ENCODE data around the gene SOX13.

Gene SOX13

GRCh38 chr1:204125759-204126351 is 52.9 kb downstream of the SOX13 start:
- no peak for DNase-seq (ENCODE audit: low read depth in 1 of 2, low spot score in 1 of 2)
- TF ChIP-seq REST (IDR thresholded peaks at IDR 0.05; ENCODE audit: insufficient replicate concordance, low read depth) (no peak), SPI1 (IDR thresholded peaks at IDR 0.05; ENCODE audit: borderline replicate concordance, low read depth) (no peak), POLR2AphosphoS5 (IDR thresholded peaks at IDR 0.05; ENCODE audit: low read depth) (no peak), GABPA (IDR thresholded peaks at IDR 0.05; ENCODE audit: low read depth) (no peak), CTCF (IDR thresholded peaks at IDR 0.05; ENCODE audit: insufficient read depth, low read length) (no peak)
- H3K27me3 ChIP-seq (ENCODE audit: insufficient read depth, poor library complexity, severe bottlenecking) = no peaks in the 10 kb centered on the region
- H3K27ac ChIP-seq (replicated peaks) = no peak overlapping the region
- H3K4me3 ChIP-seq (replicated peaks; ENCODE audit: insufficient read depth, low read length) = no peak overlapping the region

- Histone ChIP-seq H3K27me3 (ENCODE audit: insufficient read depth, poor library complexity, severe bottlenecking) (no peaks in the 10 kb centered on the region), H3K27ac (replicated peaks) (no peak overlapping the region), H3K4me3 (replicated peaks; ENCODE audit: insufficient read depth, low read length) (no peak overlapping the region)
- no peak for TF ChIP-seq POLR2AphosphoS5 (IDR thresholded peaks at IDR 0.05; ENCODE audit: low read depth)
- no peak for TF ChIP-seq GABPA (IDR thresholded peaks at IDR 0.05; ENCODE audit: low read depth)
- no peak for TF ChIP-seq REST (IDR thresholded peaks at IDR 0.05; ENCODE audit: insufficient replicate concordance, low read depth)
- no peak for TF ChIP-seq CTCF (IDR thresholded peaks at IDR 0.05; ENCODE audit: insufficient read depth, low read length)
- TF ChIP-seq SPI1 (IDR thresholded peaks at IDR 0.05; ENCODE audit: borderline replicate concordance, low read depth) = no peak
- no peak for DNase-seq (ENCODE audit: low read depth in 1 of 2, low spot score in 1 of 2)
Observed at GRCh38 chr1:204126386-204126785, 53.5 kb downstream of the SOX13 start.

- no peak for TF ChIP-seq REST (IDR thresholded peaks at IDR 0.05; ENCODE audit: insufficient replicate concordance, low read depth)
- no peaks in the 10 kb centered on the region for H3K27me3 ChIP-seq (ENCODE audit: insufficient read depth, poor library complexity, severe bottlenecking)
- no peak overlapping the region for H3K4me3 ChIP-seq (replicated peaks; ENCODE audit: insufficient read depth, low read length)
- DNase-seq (ENCODE audit: low read depth in 1 of 2, low spot score in 1 of 2) = no peak
- H3K27ac ChIP-seq (replicated peaks) = no peak overlapping the region
Observed at GRCh38 chr1:204126956-204127355, 54.0 kb downstream of the SOX13 start.
